Measurements from ENCODE around the gene ZNF268.

DNA sequence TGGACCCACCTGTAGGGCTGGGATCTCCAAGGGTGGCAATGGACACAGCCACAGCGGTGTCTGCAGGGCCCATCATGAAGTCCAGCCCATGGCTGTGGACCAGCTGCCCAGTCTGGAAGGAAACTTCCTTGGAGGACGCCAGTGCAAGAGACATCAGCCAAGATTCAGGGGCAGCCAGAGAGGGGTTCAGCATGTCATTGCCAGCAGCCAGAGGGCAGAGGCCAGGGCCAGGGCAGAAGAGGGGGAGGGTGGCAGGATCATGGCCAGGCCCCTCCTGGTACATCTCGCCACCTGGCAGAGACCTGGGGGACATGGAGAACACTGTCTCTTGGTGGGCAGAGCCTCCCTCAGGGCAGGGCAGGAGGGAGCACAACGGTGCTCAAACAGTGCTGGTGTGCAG, 44.2 kb downstream of the ZNF268 start:
- TF ChIP-seq POLR2AphosphoS5 (IDR thresholded peaks at IDR 0.05; ENCODE audit: low read depth, low read length), result no peak
- TF ChIP-seq, protein P1, sequence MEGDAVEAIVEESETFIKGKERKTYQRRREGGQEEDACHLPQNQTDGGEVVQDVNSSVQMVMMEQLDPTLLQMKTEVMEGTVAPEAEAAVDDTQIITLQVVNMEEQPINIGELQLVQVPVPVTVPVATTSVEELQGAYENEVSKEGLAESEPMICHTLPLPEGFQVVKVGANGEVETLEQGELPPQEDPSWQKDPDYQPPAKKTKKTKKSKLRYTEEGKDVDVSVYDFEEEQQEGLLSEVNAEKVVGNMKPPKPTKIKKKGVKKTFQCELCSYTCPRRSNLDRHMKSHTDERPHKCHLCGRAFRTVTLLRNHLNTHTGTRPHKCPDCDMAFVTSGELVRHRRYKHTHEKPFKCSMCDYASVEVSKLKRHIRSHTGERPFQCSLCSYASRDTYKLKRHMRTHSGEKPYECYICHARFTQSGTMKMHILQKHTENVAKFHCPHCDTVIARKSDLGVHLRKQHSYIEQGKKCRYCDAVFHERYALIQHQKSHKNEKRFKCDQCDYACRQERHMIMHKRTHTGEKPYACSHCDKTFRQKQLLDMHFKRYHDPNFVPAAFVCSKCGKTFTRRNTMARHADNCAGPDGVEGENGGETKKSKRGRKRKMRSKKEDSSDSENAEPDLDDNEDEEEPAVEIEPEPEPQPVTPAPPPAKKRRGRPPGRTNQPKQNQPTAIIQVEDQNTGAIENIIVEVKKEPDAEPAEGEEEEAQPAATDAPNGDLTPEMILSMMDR (IDR thresholded peaks at IDR 0.05), result no peak
